Heart right ventricle (tissue), 16 donors: ENCODE measurements around the gene NUP133. TPM values are rescaled to one million over a fixed set of nuclear protein-coding genes. Genes with fewer than 3 reads are reported as not detected.
A peak's percentile ranks its signal among the peaks of the same experiment; 100 is the strongest.

Experiments
- ATAC-seq, 8 donors: fragments of 200-7000 bp; cut with Tn5 transposase; one replicate each; pipeline ENCODE4 v1.9.1; 2020; ENCODE audit warnings: mild to moderate bottlenecking in 8 of 8, moderate library complexity in 8 of 8, moderate number of reproducible peaks in 1 of 8
- DNase-seq, 2 donors: peaks; one replicate each; pipeline ENCODE4 v3.0.0-alpha.2; 2020
- H3K27ac ChIP-seq, 10 donors: fragments of 200-600 bp; sonication (generic) in 2 of 10; one replicate each; pipeline versions ENCODE4 v1.5.0 to v1.8.0; 2020 to 2022; ENCODE audit warnings: mild to moderate bottlenecking in 3 of 10
- H3K27me3 ChIP-seq, 7 donors: fragments of 200-600 bp; one replicate each; pipeline ENCODE4 v1.8.0; 2021 to 2022; ENCODE audit warnings: mild to moderate bottlenecking in 2 of 7
- H3K36me3 ChIP-seq, 9 donors: fragments of 200-600 bp; sonication (generic) in 1 of 9; one replicate each; pipeline versions ENCODE4 v1.5.0 to v1.8.0; 2020 to 2022; ENCODE audit warnings: mild to moderate bottlenecking in 2 of 9
- H3K4me1 ChIP-seq, 9 donors: fragments of 200-600 bp; sonication (generic) in 1 of 9; one replicate each; pipeline versions ENCODE4 v1.5.0 to v1.8.0; 2020 to 2022; ENCODE audit warnings: mild to moderate bottlenecking in 4 of 9
- H3K4me3 ChIP-seq, 10 donors: fragments of 200-600 bp; sonication (generic) in 2 of 10; one replicate each; pipeline versions ENCODE4 v1.5.0 to v1.8.0; 2020 to 2022; ENCODE audit warnings: mild to moderate bottlenecking in 7 of 10, moderate library complexity in 2 of 10
- H3K9me3 ChIP-seq, 11 donors: fragments of 200-600 bp in 10 of 11; sonication (generic) in 2 of 11; one replicate each; pipeline versions ENCODE4 v1.5.0 to v1.8.0; 2013 to 2022; ENCODE audit warnings: mild to moderate bottlenecking in 2 of 11, control low read depth in 1 of 11, moderate library complexity in 1 of 11
- WGBS, 2 donors: extraction: QIAGEN DNeasy Blood & Tissue Kit; methylation state at CpG; one replicate each; pipeline ENCODE4 v1.1.7; 2013; ENCODE audit warnings: inconsistent platforms in 1 of 2; 5-methylcytosine and 5-hydroxymethylcytosine counted together
- intact Hi-C, 10 donors: fragments of 100-400 bp; cut with DNase I; formaldehyde crosslinking; loops; one replicate each; pipeline versions ENCODE4 v1.11.1 to v1.14.2; 2022
- polyA plus RNA-seq, 2 donors: library from polyadenylated mRNA; stranded (reverse); fragments of 200-250 nt; gene quantifications; one replicate each; pipeline ENCODE4 v1.2.3, GENCODE V29; 2013
- total RNA-seq, 10 donors: library from RNA; stranded (reverse); fragmentation: NEBNext Ultra II Directional in 3 of 10; extraction: Animal tissue kit (Norgen Biotek cat#: 25700) in 3 of 10; gene quantifications; one replicate each; pipeline versions ENCODE4 v1.2.1 to v1.2.4, GENCODE V29; 2021 to 2023
- TF ChIP-seq, protein P1 (sequence below), 9 donors: fragments of 200-600 bp; sonication (generic) in 2 of 9; IDR thresholded peaks; one replicate each; pipeline versions ENCODE4 v1.5.0 to v1.8.0; 2021 to 2022; ENCODE audit warnings: antibody characterized with exemption in 9 of 9, mild to moderate bottlenecking in 5 of 9, moderate library complexity in 1 of 9
- donor health status: Arrhythmogenic right ventricular cardiomyopathy.
- donor health status: ischemic (EF 13 %, LVEDD 7.1; RV severe dilation, severe dysfunction).
- donor health status: healthy with polysubstance abuse.
- donor health status: DM: no; HTN: yes; CAD: no.
- donor health status: DM: no; HTN: no; CAD: no.
- donor health status: ischemic (EF 25% LVEDD 6.9; RV normal size, moderate dysfunction).
- donor health status: ischemic (EF 25% LVEDD 5.7; RV mildly dilated, moderate dysfunction).
- donor health status: healthy.
- donor health status: DM: yes; HTN: yes; CAD: no.
- donor health status: Ischemic cardiomyopathy.
- donor health status: ischemic (EF 35%, LVEDD 5.7; RV mildly dilated, moderate dysfunction).
- donor health status: nonischemic (EF 11% LVEDD 7.7; RV severe dilation, severe dysfunction).
- donor health status: DM: yes; HTN: yes; CAD: no.
- donor health status: PGD.
- donor health status: ischemic (EF 29% LVEDD 5.4; RV normal size, mild dysfunction).
- donor health status: nonischemic (EF 23%, LVEDD 6.1; RV moderate dilation, normal function).

NUP133 gene
- total and polyA plus RNA-seq, 12 donors, result 9.3 to 36.3 (median 31.3) TPM

- Histone ChIP-seq H3K27me3 (no peaks in the 10 kb centered on the region), H3K4me3 (no peak overlapping the region), H3K27ac (no peak overlapping the region), H3K4me1 (peaks cover 3 to 28% (median 21%) of the 10 kb centered on the region in 9 donors), H3K36me3 (peaks cover 0 to 18% (median 0%) of the 10 kb centered on the region in 9 donors), H3K9me3 (no peaks in the 10 kb centered on the region)
- DNase-seq, result no peak
- no peak for ATAC-seq
- WGBS, 2 donors, result 88 to 91% methylated on average over 2 of the region's 2 CpGs
- intact Hi-C loops, result loop anchor here in 2 of 10 donors (5.0 kb wide), 4 partner anchors 118 to 252 kb away; partner anchors contain the start of genes RAB4A (in 1 of the 2), TAF5L (in 1 of the 2) and URB2 (in 1 of the 2)
- TF ChIP-seq, protein P1, sequence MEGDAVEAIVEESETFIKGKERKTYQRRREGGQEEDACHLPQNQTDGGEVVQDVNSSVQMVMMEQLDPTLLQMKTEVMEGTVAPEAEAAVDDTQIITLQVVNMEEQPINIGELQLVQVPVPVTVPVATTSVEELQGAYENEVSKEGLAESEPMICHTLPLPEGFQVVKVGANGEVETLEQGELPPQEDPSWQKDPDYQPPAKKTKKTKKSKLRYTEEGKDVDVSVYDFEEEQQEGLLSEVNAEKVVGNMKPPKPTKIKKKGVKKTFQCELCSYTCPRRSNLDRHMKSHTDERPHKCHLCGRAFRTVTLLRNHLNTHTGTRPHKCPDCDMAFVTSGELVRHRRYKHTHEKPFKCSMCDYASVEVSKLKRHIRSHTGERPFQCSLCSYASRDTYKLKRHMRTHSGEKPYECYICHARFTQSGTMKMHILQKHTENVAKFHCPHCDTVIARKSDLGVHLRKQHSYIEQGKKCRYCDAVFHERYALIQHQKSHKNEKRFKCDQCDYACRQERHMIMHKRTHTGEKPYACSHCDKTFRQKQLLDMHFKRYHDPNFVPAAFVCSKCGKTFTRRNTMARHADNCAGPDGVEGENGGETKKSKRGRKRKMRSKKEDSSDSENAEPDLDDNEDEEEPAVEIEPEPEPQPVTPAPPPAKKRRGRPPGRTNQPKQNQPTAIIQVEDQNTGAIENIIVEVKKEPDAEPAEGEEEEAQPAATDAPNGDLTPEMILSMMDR (IDR thresholded peaks at IDR 0.05), result no peak
These were observed 1.4 kb upstream of the NUP133 start for GRCh38 chr1:229509576-229509975.

- Histone ChIP-seq H3K27me3 (no peaks in the 10 kb centered on the region), H3K27ac (peak overlapping the region; percentile 76 to 98 (median 92)), H3K4me1 (peaks cover 3 to 26% (median 20%) of the 10 kb centered on the region in 9 donors), H3K4me3 (peak overlapping the region; percentile 78 to 100 (median 97)), H3K9me3 (no peaks in the 10 kb centered on the region), H3K36me3 (peaks cover 0 to 25% (median 0%) of the 10 kb centered on the region in 9 donors)
- 77 to 82% methylated on average over 7 of the region's 7 CpGs for WGBS, 2 donors
- intact Hi-C loops, result loop anchor here in 2 of 10 donors (5.0 kb wide), 4 partner anchors 118 to 252 kb away; partner anchors contain the start of genes RAB4A (in 1 of the 2), TAF5L (in 1 of the 2) and URB2 (in 1 of the 2)
- TF ChIP-seq, protein P1 (IDR thresholded peaks at IDR 0.05), result no peak
- ATAC-seq (peak in 5 of 8 donors; percentile 2 to 31 (median 5)), DNase-seq (no peak)
These were observed 739 bp upstream of the NUP133 start for GRCh38 chr1:229508823-229509337.

DNA sequence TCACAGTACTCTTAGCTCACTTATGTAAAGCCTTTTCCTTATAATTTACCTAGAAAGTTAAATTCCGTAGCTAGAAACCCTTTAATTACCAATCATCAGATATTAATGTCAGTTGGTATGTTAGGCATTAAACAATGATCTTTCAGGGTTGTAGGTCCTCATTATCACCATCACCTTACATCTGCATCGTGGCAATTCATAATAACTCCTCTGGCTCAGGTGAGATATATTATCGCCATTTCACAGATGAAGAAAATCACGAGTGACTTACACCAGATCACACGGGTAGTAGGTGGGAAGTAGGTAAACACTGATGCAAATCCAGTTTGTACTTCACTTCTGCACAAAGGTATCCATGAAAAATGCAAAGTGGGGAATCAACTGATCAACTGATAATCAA, 639 bp downstream of the NUP133 start:
- ATAC-seq (peak in 1 of 8 donors; percentile 4), DNase-seq (no peak)
- 8 to 10% methylated on average over 5 of the region's 5 CpGs for WGBS, 2 donors
- H3K27ac ChIP-seq, result peak overlapping the region in 9 of 10 donors; percentile 87 to 98 (median 93)
- intact Hi-C loops, result loop anchor here in 2 of 10 donors (5.0 kb wide), 4 partner anchors 120 to 250 kb away; partner anchors contain the start of genes RAB4A (in 1 of the 2), TAF5L (in 1 of the 2) and URB2 (in 1 of the 2)
- peaks cover 0 to 37% (median 0%) of the 10 kb centered on the region in 9 donors for H3K36me3 ChIP-seq
- peaks cover 3 to 26% (median 20%) of the 10 kb centered on the region in 9 donors for H3K4me1 ChIP-seq
- TF ChIP-seq, protein P1 (IDR thresholded peaks at IDR 0.05), result no peak
- H3K27me3 ChIP-seq, result no peaks in the 10 kb centered on the region
- H3K9me3 ChIP-seq, result no peaks in the 10 kb centered on the region
- H3K4me3 ChIP-seq, result peak overlapping the region; percentile 78 to 100 (median 97)

- 80 to 83% methylated on average over 8 of the region's 8 CpGs for WGBS, 2 donors
- no peak overlapping the region for H3K27ac ChIP-seq
- intact Hi-C loops, result loop anchor here in 2 of 10 donors (5.0 kb wide), 4 partner anchors 121 to 249 kb away; partner anchors contain the start of genes RAB4A (in 1 of the 2), TAF5L (in 1 of the 2) and URB2 (in 1 of the 2)
- peaks cover 3 to 26% (median 20%) of the 10 kb centered on the region in 9 donors for H3K4me1 ChIP-seq
- H3K27me3 ChIP-seq, result no peaks in the 10 kb centered on the region
- ATAC-seq (no peak), DNase-seq (no peak)
- peaks cover 0 to 42% (median 0%) of the 10 kb centered on the region in 9 donors for H3K36me3 ChIP-seq
- TF ChIP-seq, protein P1 (IDR thresholded peaks at IDR 0.05), result no peak
- no peaks in the 10 kb centered on the region for H3K9me3 ChIP-seq
- H3K4me3 ChIP-seq, result no peak overlapping the region
These were observed 1.5 kb downstream of the NUP133 start for GRCh38 chr1:229506633-229507032.
